GM10248 (cell line): ENCODE measurements around the gene COTL1.

ENCODE experiments used
- CTCF ChIA-PET: fragments of 300-600 bp; sonication (Branson Sonifier 250); formaldehyde crosslinking; extraction: SDS; loops from one replicate; lab custom pipeline; 2021; ENCODE audit warnings: antibody characterized with exemption; lab: Yijun Ruan, JAX
- POLR2A ChIA-PET: fragments of 350-650 bp; sonication (Branson Sonifier 250); formaldehyde crosslinking; extraction: SDS; loops from one replicate; lab custom pipeline; 2020; ENCODE audit warnings: antibody characterized with exemption; lab: Yijun Ruan, JAX
- DNase-seq: peaks from one replicate; pipeline ENCODE4 v3.0.0; 2012; ENCODE audit errors: extremely low spot score
- TF ChIP-seq, protein P1 (sequence below): IDR thresholded peaks from 2 replicates; pipeline ENCODE4 v1.5.1; 2012; ENCODE audit warnings: mild to moderate bottlenecking, low read depth; ENCODE audit errors: extremely low read depth, missing control alignments, control extremely low read depth

The COTL1 gene

DNA sequence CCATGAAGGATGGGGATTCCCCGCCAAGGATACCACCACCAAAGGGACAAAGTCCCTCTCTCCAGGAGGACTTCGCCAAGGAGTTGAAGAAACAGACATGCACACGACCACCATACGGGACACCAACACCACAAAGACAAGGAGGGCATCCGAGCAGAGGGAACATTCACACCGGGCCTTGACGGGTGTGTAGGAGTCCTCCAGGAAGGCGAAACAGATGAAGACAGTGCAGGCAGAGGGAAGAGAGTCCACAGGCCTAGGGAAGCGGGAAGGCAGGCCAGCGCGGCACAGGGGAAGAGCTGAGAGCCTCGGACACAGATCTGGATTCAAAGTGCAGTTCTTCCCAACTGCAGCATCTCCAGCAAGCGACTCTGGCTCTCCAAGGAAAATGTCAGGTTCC lies 10.8 kb downstream of the COTL1 start:
- ChIA-PET POLR2A (no interaction called here), CTCF (interaction anchor here (1.2 to 3.5 kb wide), 4 partner anchors 9 to 101 kb away, joined by 3 to 18 read pairs (median 10); no protein-coding TSS in a partner anchor)
- DNase-seq = no peak
- TF ChIP-seq, protein P1, sequence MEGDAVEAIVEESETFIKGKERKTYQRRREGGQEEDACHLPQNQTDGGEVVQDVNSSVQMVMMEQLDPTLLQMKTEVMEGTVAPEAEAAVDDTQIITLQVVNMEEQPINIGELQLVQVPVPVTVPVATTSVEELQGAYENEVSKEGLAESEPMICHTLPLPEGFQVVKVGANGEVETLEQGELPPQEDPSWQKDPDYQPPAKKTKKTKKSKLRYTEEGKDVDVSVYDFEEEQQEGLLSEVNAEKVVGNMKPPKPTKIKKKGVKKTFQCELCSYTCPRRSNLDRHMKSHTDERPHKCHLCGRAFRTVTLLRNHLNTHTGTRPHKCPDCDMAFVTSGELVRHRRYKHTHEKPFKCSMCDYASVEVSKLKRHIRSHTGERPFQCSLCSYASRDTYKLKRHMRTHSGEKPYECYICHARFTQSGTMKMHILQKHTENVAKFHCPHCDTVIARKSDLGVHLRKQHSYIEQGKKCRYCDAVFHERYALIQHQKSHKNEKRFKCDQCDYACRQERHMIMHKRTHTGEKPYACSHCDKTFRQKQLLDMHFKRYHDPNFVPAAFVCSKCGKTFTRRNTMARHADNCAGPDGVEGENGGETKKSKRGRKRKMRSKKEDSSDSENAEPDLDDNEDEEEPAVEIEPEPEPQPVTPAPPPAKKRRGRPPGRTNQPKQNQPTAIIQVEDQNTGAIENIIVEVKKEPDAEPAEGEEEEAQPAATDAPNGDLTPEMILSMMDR = no peak

DNA sequence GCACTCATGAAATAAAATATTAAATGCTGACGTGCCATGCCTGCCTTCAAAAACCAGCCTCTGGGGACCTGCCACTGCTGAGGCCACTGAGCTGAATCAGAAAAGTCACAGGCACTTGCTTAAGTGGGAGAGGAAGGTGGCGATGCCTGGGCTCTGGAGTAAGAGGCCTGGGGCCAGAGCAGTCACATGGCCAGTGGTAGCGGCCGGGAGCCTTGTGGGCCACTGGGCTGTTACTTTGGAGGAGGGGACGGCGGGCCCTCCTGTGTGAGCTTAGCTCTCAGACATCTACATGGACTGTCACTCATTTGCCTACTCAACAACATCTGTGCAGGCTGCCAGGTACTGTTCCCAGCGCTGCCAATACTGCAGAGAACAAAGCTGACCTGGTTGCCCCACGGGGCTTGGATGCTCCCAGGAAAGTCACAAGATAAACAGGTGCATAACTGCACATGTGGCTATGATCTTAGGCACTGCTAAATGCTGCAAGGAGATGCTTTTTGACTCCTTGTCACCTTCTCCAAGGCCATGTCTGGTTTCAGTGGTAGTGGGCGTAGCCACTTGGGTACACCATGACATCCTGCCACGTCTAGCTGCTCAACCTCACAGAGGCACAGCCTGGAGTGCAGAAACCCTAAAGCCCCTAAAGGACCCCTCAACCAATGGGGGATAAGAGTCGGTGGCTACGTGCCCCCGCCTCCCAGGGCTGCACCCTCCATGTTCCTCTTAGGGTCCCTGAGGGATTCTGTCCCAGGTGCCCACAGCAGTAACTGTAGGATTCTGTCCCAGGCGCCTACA lies 11.6 kb downstream of the COTL1 start:
- TF ChIP-seq, protein P1 = no peak
- no peak for DNase-seq
- ChIA-PET POLR2A (no interaction called here), CTCF (interaction anchor here (1.2 to 3.5 kb wide), 4 partner anchors 9 to 100 kb away, joined by 3 to 15 read pairs (median 5); no protein-coding TSS in a partner anchor)

DNA sequence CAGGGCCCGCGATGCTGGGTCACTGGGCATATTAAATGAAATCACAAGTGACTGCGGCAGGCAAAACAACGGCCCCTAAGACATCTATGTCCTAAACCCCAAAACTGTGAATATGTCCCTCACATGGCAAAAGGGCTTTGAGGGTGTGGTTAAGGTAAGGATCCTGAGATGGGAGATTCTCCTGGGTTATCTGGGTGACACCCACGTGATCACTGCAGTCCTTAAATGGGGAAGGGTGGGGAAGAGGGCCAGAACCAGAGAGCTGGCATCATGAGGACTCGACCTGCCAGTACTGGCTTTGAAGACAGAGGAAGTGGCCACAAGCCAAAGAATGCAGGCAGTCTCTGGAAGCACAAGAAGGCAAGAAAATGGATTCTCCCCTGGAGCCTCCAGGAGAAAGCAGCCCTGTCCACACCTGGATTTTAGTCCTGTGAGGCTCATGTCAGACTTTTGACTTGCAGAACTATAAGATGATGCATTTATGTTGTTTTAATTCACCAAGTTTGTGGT lies 12.5 kb downstream of the COTL1 start:
- ChIA-PET POLR2A (no interaction called here), CTCF (interaction anchor here (2.2 to 3.5 kb wide), 2 partner anchors 10 to 17 kb away, joined by 6 to 15 read pairs; no protein-coding TSS in a partner anchor)
- no peak for DNase-seq
- TF ChIP-seq, protein P1 = no peak

DNA sequence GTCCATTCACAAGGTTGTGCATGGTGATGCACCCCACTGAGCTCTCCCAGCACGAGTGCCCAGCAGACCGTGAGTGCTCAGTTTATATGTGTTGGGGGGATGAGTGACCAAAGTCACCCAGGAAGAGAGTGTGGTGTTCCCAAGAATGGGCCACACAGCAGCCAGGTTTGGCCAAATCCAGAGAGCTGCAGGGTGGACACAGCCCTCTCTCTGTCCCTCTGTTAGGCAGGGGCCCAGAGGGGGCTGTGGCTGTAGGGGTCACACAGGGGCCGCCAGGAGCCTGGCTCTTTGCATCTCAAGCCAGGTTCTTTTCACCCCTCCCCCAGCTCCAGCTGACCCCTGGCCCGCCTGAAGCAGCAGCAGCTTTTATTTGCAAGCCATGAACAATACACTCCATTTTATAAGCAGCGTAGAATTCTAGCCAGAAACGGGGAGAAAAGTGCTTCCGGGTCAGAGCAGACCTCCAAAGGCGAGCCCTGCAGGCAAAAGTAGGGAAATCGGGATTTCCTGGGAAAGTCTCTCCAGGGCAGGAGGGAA lies 13.3 kb downstream of the COTL1 start:
- TF ChIP-seq, protein P1 = no peak
- CTCF ChIA-PET = interaction anchor here (1.1 to 2.2 kb wide), 2 partner anchors 18 to 122 kb away, joined by 3 to 6 read pairs; no protein-coding TSS in a partner anchor
- no peak for DNase-seq
- POLR2A ChIA-PET = no interaction called here

DNA sequence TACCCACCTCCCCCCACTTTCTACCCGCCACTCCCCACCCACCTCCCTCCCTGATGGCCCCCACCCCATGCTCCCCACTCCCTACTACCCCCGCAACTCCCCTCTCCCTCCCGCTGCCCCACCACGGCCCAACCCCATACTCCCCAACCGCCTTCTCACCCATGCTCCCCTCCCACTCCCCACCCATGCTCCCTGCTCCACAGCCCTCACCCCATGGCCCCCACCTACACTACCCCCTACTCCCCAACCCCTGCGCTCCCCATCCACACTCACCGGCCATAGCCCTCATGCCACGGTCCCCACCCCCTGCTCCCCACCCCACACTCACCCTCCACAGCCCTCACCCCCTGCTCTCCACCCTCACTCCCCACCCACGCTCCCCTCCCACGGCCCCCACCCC lies 13.9 kb downstream of the COTL1 start:
- ChIA-PET CTCF (interaction anchor here (1.1 to 2.2 kb wide), 2 partner anchors 18 to 122 kb away, joined by 3 to 6 read pairs; no protein-coding TSS in a partner anchor), POLR2A (interaction anchor here (0.6 kb wide), 1 partner anchor 119 kb away, joined by 4 read pairs; no protein-coding TSS in a partner anchor)
- no peak for DNase-seq
- TF ChIP-seq, protein P1 = no peak

DNA sequence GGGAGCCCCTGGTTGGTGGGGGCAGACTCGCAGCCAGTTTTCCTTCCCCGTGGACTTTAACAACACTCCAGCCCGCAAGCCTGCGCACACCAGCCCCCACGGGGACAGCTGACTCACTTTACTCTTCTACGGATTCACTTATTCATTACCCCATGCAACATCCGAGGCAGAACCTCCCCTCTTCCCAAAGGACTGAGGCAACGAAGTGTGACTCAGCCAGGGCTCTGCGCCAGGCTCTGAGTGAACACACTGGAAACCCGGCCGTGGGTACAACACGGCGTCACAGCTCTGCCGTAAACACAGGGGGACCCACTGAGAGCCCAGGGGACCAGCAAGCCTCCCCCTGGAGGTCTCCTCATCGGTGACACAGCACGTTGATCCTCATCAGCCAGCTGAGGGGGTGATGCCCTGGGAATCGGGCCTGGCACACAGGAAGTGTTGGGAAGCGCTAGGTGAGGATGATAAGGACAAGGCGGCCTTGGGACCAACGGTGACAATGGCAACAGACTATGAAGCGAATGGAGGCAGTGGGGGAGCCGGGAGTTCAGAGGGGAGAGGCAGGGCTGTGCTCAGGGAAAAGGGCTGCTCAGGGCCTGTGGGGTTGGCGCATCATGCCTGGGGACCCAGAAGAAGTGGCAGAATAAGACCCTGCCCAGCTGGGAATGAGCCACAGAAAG lies 14.6 kb downstream of the COTL1 start:
- TF ChIP-seq, protein P1 = no peak

More for the DNA sequence above, 14.6 kb downstream of the COTL1 start:
- ChIA-PET CTCF (interaction anchor here (0.8 to 8.5 kb wide), 3 partner anchors 13 to 92 kb away, joined by 3 to 43 read pairs (median 3); no protein-coding TSS in a partner anchor), POLR2A (interaction anchor here (0.6 kb wide), 1 partner anchor 120 kb away, joined by 4 read pairs; no protein-coding TSS in a partner anchor)
- no peak for DNase-seq
